ENCODE results near the gene RMRP. TPM values are rescaled to one million over a fixed set of nuclear protein-coding genes. Genes with fewer than 3 reads are reported as not detected.

RMRP gene
- total and polyA plus RNA-seq, 9 of the 15 experiments (the other 6 are each of a cell fraction or from before 2014, with no cell fraction given): 75.7 to 89,974 (median 13,378) TPM; not detected in 3

DNA sequence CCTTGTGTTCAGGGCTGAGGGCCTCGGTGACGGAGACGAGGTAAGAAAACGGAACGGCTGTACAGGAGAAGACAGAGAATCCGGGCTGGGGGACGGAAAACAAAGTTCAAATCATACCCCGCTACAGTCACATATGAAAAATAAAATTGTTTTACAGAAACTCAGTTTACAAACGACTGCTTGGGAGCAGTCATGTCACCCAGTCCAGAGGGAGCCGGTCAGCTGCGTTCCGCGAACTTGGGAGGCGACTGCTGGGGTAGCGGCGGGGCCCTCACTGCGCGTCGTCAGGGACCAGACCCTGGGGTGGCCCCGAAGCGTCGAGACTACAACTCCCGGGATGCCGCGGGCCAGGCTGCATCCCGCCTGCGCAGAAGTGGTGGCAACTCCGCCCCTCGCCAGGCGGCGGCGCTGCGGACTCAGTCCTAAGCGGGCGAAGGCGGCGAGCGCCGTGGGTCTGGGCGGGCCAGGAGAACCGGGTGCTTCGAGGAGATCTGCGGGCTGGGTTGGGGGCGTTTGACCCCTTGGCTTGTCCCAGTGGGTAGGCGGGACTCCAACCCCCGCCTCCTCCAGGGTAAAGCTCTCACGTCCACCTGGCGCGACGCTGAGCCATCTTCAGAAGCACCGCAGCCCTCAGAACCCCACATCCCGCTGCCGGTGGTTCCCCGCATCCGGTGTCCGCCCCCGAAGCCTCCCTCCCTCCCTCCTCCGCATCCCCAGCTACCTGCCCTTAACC is 11.1 kb downstream of the RMRP start (continued):
- TF ChIP-seq, protein P1, sequence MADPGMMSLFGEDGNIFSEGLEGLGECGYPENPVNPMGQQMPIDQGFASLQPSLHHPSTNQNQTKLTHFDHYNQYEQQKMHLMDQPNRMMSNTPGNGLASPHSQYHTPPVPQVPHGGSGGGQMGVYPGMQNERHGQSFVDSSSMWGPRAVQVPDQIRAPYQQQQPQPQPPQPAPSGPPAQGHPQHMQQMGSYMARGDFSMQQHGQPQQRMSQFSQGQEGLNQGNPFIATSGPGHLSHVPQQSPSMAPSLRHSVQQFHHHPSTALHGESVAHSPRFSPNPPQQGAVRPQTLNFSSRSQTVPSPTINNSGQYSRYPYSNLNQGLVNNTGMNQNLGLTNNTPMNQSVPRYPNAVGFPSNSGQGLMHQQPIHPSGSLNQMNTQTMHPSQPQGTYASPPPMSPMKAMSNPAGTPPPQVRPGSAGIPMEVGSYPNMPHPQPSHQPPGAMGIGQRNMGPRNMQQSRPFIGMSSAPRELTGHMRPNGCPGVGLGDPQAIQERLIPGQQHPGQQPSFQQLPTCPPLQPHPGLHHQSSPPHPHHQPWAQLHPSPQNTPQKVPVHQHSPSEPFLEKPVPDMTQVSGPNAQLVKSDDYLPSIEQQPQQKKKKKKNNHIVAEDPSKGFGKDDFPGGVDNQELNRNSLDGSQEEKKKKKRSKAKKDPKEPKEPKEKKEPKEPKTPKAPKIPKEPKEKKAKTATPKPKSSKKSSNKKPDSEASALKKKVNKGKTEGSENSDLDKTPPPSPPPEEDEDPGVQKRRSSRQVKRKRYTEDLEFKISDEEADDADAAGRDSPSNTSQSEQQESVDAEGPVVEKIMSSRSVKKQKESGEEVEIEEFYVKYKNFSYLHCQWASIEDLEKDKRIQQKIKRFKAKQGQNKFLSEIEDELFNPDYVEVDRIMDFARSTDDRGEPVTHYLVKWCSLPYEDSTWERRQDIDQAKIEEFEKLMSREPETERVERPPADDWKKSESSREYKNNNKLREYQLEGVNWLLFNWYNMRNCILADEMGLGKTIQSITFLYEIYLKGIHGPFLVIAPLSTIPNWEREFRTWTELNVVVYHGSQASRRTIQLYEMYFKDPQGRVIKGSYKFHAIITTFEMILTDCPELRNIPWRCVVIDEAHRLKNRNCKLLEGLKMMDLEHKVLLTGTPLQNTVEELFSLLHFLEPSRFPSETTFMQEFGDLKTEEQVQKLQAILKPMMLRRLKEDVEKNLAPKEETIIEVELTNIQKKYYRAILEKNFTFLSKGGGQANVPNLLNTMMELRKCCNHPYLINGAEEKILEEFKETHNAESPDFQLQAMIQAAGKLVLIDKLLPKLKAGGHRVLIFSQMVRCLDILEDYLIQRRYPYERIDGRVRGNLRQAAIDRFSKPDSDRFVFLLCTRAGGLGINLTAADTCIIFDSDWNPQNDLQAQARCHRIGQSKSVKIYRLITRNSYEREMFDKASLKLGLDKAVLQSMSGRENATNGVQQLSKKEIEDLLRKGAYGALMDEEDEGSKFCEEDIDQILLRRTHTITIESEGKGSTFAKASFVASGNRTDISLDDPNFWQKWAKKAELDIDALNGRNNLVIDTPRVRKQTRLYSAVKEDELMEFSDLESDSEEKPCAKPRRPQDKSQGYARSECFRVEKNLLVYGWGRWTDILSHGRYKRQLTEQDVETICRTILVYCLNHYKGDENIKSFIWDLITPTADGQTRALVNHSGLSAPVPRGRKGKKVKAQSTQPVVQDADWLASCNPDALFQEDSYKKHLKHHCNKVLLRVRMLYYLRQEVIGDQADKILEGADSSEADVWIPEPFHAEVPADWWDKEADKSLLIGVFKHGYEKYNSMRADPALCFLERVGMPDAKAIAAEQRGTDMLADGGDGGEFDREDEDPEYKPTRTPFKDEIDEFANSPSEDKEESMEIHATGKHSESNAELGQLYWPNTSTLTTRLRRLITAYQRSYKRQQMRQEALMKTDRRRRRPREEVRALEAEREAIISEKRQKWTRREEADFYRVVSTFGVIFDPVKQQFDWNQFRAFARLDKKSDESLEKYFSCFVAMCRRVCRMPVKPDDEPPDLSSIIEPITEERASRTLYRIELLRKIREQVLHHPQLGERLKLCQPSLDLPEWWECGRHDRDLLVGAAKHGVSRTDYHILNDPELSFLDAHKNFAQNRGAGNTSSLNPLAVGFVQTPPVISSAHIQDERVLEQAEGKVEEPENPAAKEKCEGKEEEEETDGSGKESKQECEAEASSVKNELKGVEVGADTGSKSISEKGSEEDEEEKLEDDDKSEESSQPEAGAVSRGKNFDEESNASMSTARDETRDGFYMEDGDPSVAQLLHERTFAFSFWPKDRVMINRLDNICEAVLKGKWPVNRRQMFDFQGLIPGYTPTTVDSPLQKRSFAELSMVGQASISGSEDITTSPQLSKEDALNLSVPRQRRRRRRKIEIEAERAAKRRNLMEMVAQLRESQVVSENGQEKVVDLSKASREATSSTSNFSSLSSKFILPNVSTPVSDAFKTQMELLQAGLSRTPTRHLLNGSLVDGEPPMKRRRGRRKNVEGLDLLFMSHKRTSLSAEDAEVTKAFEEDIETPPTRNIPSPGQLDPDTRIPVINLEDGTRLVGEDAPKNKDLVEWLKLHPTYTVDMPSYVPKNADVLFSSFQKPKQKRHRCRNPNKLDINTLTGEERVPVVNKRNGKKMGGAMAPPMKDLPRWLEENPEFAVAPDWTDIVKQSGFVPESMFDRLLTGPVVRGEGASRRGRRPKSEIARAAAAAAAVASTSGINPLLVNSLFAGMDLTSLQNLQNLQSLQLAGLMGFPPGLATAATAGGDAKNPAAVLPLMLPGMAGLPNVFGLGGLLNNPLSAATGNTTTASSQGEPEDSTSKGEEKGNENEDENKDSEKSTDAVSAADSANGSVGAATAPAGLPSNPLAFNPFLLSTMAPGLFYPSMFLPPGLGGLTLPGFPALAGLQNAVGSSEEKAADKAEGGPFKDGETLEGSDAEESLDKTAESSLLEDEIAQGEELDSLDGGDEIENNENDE (IDR thresholded peaks at IDR 0.05; ENCODE audit: low read depth, low read length): no peak
- TF ChIP-seq L3MBTL2 (IDR thresholded peaks at IDR 0.05) (peak; percentile 69), ETV1 (tag; conservative IDR thresholded peaks at IDR 0.05; ENCODE audit: low read depth) (peak; percentile 75), ZBTB1 (CRISPR knock-in tag; IDR thresholded peaks at IDR 0.05; ENCODE audit: borderline replicate concordance, low read depth) (peak; percentile 75; the same call in 1 of the 2 replicates), EP300 (IDR thresholded peaks at IDR 0.05; ENCODE audit: low read length) (no peak), JUN (IDR thresholded peaks at IDR 0.05; ENCODE audit: borderline replicate concordance, low read depth, low read length) (0 out of 2 replicates have a peak, but pooled peaks have one; percentile 6), JUN (CRISPR knock-in tag; IDR thresholded peaks at IDR 0.05; ENCODE audit: borderline replicate concordance) (no peak), CTBP1 (IDR thresholded peaks at IDR 0.05; ENCODE audit: borderline replicate concordance) (peak; percentile 39; the same call in 1 of the 2 replicates), CREM (IDR thresholded peaks at IDR 0.05; ENCODE audit: low read depth) (peak; percentile 33; the same call in 1 of the 2 replicates), GABPB1 (CRISPR knock-in tag; IDR thresholded peaks at IDR 0.05) (peak; percentile 65), ZNF143 (CRISPR knock-in tag; IDR thresholded peaks at IDR 0.05) (peak; percentile 91)
- TF ChIP-seq, protein P2, sequence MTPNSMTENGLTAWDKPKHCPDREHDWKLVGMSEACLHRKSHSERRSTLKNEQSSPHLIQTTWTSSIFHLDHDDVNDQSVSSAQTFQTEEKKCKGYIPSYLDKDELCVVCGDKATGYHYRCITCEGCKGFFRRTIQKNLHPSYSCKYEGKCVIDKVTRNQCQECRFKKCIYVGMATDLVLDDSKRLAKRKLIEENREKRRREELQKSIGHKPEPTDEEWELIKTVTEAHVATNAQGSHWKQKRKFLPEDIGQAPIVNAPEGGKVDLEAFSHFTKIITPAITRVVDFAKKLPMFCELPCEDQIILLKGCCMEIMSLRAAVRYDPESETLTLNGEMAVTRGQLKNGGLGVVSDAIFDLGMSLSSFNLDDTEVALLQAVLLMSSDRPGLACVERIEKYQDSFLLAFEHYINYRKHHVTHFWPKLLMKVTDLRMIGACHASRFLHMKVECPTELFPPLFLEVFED (CRISPR knock-in tag; conservative IDR thresholded peaks at IDR 0.05): no peak
- TF ChIP-seq, protein P3, sequence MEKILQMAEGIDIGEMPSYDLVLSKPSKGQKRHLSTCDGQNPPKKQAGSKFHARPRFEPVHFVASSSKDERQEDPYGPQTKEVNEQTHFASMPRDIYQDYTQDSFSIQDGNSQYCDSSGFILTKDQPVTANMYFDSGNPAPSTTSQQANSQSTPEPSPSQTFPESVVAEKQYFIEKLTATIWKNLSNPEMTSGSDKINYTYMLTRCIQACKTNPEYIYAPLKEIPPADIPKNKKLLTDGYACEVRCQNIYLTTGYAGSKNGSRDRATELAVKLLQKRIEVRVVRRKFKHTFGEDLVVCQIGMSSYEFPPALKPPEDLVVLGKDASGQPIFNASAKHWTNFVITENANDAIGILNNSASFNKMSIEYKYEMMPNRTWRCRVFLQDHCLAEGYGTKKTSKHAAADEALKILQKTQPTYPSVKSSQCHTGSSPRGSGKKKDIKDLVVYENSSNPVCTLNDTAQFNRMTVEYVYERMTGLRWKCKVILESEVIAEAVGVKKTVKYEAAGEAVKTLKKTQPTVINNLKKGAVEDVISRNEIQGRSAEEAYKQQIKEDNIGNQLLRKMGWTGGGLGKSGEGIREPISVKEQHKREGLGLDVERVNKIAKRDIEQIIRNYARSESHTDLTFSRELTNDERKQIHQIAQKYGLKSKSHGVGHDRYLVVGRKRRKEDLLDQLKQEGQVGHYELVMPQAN (IDR thresholded peaks at IDR 0.05; ENCODE audit: borderline replicate concordance): no peak
